Activated naive CD8-positive, alpha-beta T cell treated with anti-CD3 and anti-CD28 coated beads, Interleukin-2, amount 50 U/mL, for 24 hours (primary cell): Measurements from ENCODE around the gene CHTOP.
"Not testable (repeated sequence)": the region's sequence is repeated elsewhere in the genome, so short reads cannot be mapped to it uniquely, and the experiment has no call there.

Experiments used
- ATAC-seq: fragments of 150-1000 bp; cut with Tn5 transposase; one replicate; pipeline ENCODE4 v1.10.0; 2021
- DNase-seq: peaks from one replicate; pipeline ENCODE4 v3.0.0; 2021
- H3K27ac Mint-ChIP-seq: one replicate; pipeline ENCODE4 v1.8.0; 2021; ENCODE audit warnings: mild to moderate bottlenecking, mixed read lengths
- H3K27me3 Mint-ChIP-seq: one replicate; pipeline ENCODE4 v1.8.0; 2021; ENCODE audit warnings: mixed read lengths
- H3K36me3 Mint-ChIP-seq: one replicate; pipeline ENCODE4 v1.8.0; 2021; ENCODE audit warnings: low read depth, mixed read lengths
- H3K4me1 Mint-ChIP-seq: one replicate; pipeline ENCODE4 v1.8.0; 2021; ENCODE audit warnings: mixed read lengths
- H3K4me3 Mint-ChIP-seq: one replicate; pipeline ENCODE4 v1.8.0; 2021; ENCODE audit warnings: mild to moderate bottlenecking, moderate library complexity, mixed read lengths
- H3K9me3 Mint-ChIP-seq: one replicate; pipeline ENCODE4 v1.8.0; 2021; ENCODE audit warnings: mixed read lengths

CHTOP gene

DNA sequence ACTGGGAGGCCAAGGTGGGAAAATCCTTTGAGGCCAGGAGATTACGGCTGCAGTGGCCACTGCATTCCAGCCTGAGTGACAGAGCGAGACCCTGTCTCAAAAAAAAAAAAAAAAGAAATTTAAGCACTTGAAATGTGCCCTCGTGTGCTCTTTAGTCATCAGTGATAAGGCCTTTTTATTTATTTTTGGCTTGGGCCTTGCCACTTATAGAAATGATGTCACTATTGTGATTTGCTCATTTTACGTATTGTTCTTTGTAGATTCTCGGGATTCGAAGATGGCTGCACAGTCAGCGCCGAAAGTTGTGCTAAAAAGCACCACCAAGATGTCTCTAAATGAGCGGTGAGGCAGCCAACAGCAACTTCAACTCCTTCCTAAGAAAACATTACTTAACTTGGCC, 2.4 kb downstream of the CHTOP start:
- H3K27ac Mint-ChIP-seq, result peak overlapping the region; percentile 90
- peaks cover 4% of the 10 kb centered on the region for H3K9me3 Mint-ChIP-seq
- H3K36me3 Mint-ChIP-seq, result peaks cover 47% of the 10 kb centered on the region
- no peak for ATAC-seq
- no peak for DNase-seq
- peaks cover 48% of the 10 kb centered on the region for H3K4me1 Mint-ChIP-seq
- H3K4me3 Mint-ChIP-seq, result peak overlapping the region; percentile 100
- no peaks in the 10 kb centered on the region for H3K27me3 Mint-ChIP-seq

DNA sequence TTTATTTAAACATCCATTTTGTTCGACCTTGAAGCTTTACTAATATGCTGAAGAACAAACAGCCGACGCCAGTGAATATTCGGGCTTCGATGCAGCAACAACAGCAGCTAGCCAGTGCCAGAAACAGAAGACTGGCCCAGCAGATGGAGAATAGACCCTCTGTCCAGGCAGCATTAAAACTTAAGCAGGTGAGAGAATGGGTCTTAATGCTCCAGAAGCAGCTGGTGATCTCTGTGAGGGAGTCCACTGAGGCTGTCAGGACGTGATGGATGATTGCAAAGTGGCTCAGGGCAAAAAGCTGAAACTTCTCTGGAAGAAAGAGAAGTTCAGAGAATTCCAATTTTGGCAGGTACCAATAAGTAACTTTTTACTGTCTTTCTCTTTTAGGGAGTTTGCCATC, 4.4 kb downstream of the CHTOP start:
- peaks cover 1% of the 10 kb centered on the region for H3K9me3 Mint-ChIP-seq
- no peak overlapping the region for H3K27ac Mint-ChIP-seq
- H3K4me1 Mint-ChIP-seq, result peaks cover 43% of the 10 kb centered on the region
- H3K27me3 Mint-ChIP-seq, result no peaks in the 10 kb centered on the region
- ATAC-seq, result no peak
- DNase-seq, result no peak
- peaks cover 64% of the 10 kb centered on the region for H3K36me3 Mint-ChIP-seq
- H3K4me3 Mint-ChIP-seq, result no peak overlapping the region

DNA sequence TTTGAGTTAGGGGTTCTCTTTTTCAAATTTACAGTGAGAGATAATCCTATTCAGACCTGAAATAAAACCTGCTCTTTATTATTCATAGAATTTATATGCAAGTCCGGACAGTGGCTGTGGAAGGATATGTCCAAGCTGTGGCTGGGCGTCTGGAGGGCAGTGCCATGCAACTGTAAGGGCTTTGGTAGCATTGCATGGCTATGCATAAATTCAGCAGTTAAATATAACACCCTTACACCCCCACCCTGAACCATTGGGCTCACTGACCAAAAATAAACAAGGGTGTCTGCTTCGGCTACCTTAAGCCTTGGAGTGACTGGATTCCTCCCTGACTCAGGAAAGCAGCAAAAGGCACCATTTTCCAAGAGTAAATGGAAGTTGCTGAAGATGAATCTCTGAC, 5.4 kb downstream of the CHTOP start:
- H3K4me1 Mint-ChIP-seq, result peaks cover 43% of the 10 kb centered on the region

DNA sequence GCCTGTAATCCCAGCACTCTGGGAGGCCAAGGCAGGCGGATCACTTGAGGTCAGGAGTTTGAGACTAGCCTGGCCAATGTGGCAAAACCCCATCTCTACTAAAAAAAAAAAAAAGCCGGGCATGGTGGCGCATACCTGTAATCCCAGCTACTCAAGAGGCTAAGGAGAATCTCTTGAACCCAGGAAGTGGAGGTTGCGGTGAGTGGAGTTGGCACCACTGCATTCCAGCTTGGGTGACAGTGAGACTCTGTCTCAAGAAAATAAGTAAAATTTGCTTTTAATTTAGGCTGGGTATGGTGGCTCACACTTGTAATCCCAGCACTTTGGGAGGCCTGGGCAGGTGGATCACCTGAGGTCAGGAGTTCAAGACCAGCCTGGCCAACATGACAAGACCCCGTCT, 6.3 kb downstream of the CHTOP start:
- H3K4me3 Mint-ChIP-seq, ATAC-seq, H3K27ac Mint-ChIP-seq, H3K9me3 Mint-ChIP-seq, DNase-seq, H3K27me3 Mint-ChIP-seq: not testable (repeated sequence)
- Mint-ChIP-seq H3K36me3 (peaks cover 77% of the 10 kb centered on the region), H3K4me1 (peaks cover 48% of the 10 kb centered on the region)

More for the DNA sequence above, 5.4 kb downstream of the CHTOP start:
- no peak for DNase-seq
- Mint-ChIP-seq H3K4me3 (no peak overlapping the region), H3K9me3 (no peaks in the 10 kb centered on the region), H3K36me3 (peaks cover 73% of the 10 kb centered on the region), H3K27me3 (no peaks in the 10 kb centered on the region), H3K27ac (no peak overlapping the region)
- ATAC-seq, result no peak

DNA sequence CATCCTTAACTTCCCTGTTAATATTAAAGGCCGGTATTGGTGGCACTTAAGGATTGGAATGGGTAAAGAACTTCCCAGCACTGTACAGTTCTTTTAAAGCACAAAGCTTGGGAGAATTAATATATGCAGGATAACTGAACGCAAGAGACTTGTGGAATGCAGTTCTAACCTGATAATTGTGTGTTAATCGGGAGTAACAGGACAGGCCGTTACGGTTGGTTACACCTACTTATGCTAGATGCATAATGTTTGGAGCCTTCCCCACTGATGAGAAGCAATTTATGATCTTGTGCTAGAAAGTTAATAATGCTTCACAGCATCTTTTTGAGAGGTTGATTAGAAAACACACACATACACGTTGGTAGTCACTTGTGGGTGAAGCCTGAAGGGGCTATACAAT, 7.0 kb downstream of the CHTOP start:
- Mint-ChIP-seq H3K4me1 (peaks cover 45% of the 10 kb centered on the region), H3K36me3 (peaks cover 80% of the 10 kb centered on the region), H3K27ac (no peak overlapping the region), H3K4me3 (no peak overlapping the region), H3K27me3 (no peaks in the 10 kb centered on the region), H3K9me3 (no peaks in the 10 kb centered on the region)
- DNase-seq (no peak), ATAC-seq (no peak)

DNA sequence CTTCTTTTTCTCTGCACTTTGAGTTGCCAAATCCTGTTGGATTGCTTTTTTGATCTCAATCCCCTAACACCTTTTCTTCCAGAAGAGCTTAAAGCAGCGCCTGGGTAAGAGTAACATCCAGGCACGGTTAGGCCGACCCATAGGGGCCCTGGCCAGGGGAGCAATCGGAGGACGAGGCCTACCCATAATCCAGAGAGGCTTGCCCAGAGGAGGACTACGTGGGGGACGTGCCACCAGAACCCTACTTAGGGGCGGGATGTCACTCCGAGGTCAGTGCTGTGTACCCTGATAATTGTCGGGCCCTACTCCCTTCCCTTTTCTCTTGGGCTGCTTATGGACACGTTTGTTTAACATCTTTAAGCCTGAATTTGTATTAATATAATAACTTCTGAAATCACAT, 8.3 kb downstream of the CHTOP start:
- no peaks in the 10 kb centered on the region for H3K27me3 Mint-ChIP-seq
- peak overlapping the region; percentile 7 for H3K27ac Mint-ChIP-seq
- H3K9me3 Mint-ChIP-seq, result no peaks in the 10 kb centered on the region
- H3K4me1 Mint-ChIP-seq, result peaks cover 40% of the 10 kb centered on the region
- ATAC-seq (no peak), DNase-seq (no peak)
- no peak overlapping the region for H3K4me3 Mint-ChIP-seq
- peaks cover 79% of the 10 kb centered on the region for H3K36me3 Mint-ChIP-seq

DNA sequence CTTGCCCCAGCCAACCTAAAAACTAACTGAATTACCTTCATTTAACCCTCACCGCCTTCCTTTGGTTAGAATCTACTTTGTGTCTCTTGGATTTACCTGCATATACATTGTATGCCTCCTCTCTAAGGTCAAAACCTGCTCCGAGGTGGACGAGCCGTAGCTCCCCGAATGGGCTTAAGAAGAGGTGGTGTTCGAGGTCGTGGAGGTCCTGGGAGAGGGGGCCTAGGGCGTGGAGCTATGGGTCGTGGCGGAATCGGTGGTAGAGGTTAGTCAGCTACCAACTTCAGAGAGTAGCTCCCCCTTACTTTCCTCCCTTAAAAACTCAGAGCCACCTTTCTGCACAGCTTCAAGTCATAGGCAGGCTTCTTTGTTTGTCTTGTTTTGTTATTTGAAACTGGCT, 9.2 kb downstream of the CHTOP start:
- Mint-ChIP-seq H3K27ac (peak overlapping the region; percentile 61), H3K9me3 (no peaks in the 10 kb centered on the region), H3K4me3 (no peak overlapping the region), H3K36me3 (peaks cover 78% of the 10 kb centered on the region), H3K4me1 (peaks cover 40% of the 10 kb centered on the region), H3K27me3 (no peaks in the 10 kb centered on the region)
- ATAC-seq (no peak), DNase-seq (no peak)

DNA sequence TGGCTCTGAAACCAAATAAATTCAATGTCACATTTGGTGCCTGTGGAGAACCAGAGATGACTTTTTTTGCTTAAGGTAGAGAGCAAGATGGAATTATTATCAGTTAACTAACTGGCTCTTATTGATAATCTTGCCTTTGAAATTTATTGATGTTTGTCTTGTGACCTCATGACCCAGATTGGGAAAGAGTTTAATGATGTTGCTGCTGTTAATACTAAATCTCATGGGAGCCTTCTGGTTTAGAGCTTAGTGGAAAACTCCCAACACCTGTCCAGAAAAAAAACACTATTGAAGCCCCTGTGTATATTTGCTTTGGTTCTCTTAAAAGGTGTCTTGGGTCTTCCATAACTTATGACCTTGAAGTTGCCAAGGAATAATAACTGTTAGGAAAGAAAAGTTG, 9.9 kb downstream of the CHTOP start:
- Mint-ChIP-seq H3K4me3 (no peak overlapping the region), H3K27ac (peak overlapping the region; percentile 40), H3K9me3 (no peaks in the 10 kb centered on the region), H3K4me1 (peaks cover 47% of the 10 kb centered on the region), H3K27me3 (no peaks in the 10 kb centered on the region), H3K36me3 (peaks cover 74% of the 10 kb centered on the region)
- ATAC-seq (no peak), DNase-seq (no peak)

DNA sequence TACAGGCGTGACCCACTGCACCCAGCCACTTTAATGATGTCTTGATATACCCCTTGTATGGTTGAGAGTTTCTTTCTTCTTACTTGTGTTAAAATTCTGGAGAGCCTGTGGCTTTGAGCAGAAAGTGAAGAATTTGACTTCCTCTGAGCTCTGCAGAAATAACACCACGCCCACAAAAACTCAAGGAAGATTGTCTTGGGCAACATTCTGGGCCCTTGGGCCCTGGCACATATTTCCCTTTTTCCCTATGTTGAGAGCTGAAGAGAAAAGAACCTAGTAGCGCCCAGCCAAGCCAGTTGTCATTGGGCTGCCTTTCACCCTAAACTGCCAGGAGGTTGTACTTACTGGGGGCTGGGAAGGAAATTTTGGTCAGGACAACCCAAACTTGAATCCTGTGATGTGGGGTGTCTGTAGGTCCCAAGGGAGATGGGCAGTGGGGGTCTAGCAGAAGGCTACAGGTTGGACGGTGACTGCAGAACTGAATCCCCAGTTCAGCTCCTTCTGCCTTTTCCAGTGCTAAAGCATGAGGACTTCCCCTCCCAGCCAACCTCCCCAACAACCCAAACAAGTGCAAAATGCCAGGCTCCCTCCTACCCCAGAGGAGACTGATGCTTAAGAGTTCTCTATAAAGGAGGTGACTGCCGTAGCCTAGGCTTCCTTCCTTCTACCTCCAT, 12.9 kb downstream of the CHTOP start:
- Mint-ChIP-seq H3K9me3 (no peaks in the 10 kb centered on the region), H3K4me1 (peaks cover 51% of the 10 kb centered on the region), H3K27ac (peak overlapping the region; percentile 65), H3K27me3 (no peaks in the 10 kb centered on the region), H3K4me3 (no peak overlapping the region), H3K36me3 (peaks cover 55% of the 10 kb centered on the region)
- no peak for DNase-seq
- no peak for ATAC-seq

DNA sequence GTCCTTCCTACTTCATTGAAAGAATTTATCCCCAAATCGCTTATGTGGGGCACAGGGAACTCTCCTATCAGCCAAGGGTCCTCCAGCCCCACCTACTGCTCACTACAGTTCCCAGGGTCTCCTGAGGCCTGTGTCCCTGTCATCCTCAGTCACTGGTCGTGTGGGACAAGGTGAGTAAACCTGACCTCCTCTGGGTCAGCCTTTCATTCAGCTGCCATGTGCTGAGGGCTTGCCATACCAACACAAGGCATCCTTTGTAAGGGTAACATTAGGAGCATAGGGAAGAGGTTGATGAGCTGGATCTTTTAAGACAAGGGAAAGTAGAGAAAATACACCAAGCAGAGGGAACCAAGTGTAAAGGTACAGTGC, 13.5 kb downstream of the CHTOP start:
- H3K27ac Mint-ChIP-seq, result peak overlapping the region; percentile 65

DNA sequence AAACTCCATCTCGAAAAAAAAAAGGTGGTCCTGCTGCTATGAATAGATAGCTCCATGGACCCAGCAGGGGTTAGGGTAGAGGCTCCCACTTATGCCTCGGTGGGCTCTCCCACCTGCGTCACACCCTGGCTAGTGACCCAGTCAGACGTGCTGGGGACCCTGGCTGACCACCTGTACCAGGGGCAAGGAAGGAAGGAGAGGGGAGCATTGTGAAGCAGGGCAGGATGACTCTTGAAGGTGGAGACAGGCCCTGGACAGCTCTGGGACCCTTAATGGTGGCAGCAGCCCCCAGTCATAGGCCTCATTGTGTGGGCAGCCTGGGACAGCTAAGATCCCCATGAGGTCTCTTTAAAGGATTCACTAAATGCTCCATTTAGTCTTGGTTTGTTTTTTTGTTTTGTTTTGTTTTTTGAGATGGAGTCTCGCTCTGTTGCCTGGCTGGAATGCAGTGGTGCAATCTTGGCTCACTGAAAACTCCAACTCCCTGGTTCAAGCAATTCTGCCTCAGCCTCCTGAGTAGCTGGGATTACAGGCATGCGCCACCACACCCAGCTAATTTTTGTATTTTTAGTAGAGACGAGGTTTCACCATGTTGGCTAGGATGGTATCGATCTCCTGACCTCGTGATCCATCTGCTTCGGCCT, 14.3 kb downstream of the CHTOP start:
- Mint-ChIP-seq H3K4me1 (peaks cover 51% of the 10 kb centered on the region), H3K27me3 (no peaks in the 10 kb centered on the region), H3K4me3 (no peak overlapping the region), H3K9me3 (no peaks in the 10 kb centered on the region), H3K36me3 (peaks cover 42% of the 10 kb centered on the region), H3K27ac (no peak overlapping the region)
- no peak for DNase-seq
- ATAC-seq, result no peak

More for the DNA sequence above, 13.5 kb downstream of the CHTOP start:
- H3K27me3 Mint-ChIP-seq, result no peaks in the 10 kb centered on the region
- no peak for ATAC-seq
- H3K36me3 Mint-ChIP-seq, result peaks cover 50% of the 10 kb centered on the region
- H3K4me1 Mint-ChIP-seq, result peaks cover 48% of the 10 kb centered on the region
- H3K9me3 Mint-ChIP-seq, result no peaks in the 10 kb centered on the region
- DNase-seq, result no peak
- no peak overlapping the region for H3K4me3 Mint-ChIP-seq

DNA sequence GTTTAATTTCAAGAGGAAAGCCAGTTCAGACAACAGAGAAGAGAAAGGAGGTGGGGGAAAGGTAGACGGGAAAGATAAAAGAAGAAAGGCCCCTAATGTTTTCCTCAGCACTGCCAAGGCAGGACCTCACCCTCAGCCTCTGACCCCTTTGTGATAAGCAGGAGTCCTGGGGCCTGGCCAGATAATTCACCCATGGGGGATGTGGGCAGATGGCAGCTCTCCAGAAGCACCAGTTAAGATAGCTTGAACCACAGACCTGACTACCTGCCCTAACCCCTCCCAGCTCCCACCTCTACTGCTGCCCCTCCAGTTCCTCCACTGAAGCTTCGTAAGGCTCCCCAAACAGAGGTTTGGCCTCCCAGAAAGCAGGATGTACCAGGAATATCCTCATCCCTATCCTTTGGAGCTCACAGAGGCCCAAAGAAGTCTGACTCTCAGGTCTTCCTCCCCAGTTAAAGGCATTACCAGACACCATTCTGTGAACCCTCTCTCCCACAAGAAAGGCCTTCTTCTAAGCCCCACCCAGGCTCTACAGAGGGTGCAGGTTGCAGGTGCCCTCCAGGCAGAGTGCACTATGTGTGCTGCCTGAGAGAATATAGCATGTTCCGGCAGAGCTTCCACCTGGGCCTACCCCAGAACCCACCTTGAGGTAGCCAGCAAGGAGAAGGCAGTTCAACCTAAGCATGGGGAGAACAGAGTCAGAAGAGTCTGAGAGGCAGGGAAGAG, 15.4 kb downstream of the CHTOP start:
- H3K4me3 Mint-ChIP-seq, result no peak overlapping the region
- ATAC-seq (peak; percentile 22), DNase-seq (no peak)
- peaks cover 31% of the 10 kb centered on the region for H3K36me3 Mint-ChIP-seq
- no peaks in the 10 kb centered on the region for H3K27me3 Mint-ChIP-seq
- peak overlapping the region; percentile 72 for H3K27ac Mint-ChIP-seq
- no peaks in the 10 kb centered on the region for H3K9me3 Mint-ChIP-seq
- H3K4me1 Mint-ChIP-seq, result peaks cover 44% of the 10 kb centered on the region

DNA sequence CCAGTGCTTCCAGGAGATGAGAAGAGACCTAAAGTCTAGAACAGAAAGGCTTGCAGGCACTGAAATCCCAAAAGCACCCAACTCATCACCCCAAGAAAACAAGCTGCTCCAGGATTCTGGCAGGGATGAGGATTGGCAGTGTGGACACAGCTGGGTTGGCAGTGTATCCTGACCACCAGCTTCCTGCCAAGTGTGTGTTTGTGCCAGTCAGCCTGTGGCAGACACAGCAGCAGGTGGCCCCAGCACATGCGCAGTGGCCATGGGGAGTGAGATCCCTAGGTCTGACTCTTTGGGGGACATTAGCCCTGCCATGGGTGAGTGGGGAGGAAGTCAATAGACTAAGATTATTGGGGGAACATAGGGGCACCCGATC, 16.0 kb downstream of the CHTOP start:
- peaks cover 25% of the 10 kb centered on the region for H3K36me3 Mint-ChIP-seq
- H3K9me3 Mint-ChIP-seq, result no peaks in the 10 kb centered on the region
- DNase-seq (no peak), ATAC-seq (peak; percentile 26)
- no peaks in the 10 kb centered on the region for H3K27me3 Mint-ChIP-seq
- peaks cover 39% of the 10 kb centered on the region for H3K4me1 Mint-ChIP-seq
- H3K4me3 Mint-ChIP-seq, result no peak overlapping the region
- peak overlapping the region; percentile 44 for H3K27ac Mint-ChIP-seq

DNA sequence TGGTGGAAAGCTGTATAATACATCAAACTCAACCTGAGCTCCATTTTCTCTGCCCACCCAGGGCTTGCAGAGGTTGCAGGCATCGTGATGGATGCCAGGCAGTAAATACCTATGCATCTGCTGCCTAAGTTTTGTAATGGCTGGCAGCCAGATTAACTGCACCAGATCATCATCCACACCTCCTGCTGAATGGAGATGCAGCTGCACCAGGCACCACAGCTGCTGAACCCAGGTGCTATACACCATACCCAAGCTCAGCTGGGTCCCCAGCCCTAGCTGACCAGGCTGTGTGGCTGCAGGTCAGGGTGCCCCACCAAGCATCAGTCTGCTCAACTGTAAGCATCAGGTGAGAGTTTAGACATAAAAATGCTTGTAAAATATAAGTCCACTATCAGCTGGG, 17.9 kb downstream of the CHTOP start:
- Mint-ChIP-seq H3K4me3 (no peak overlapping the region), H3K36me3 (peaks cover 7% of the 10 kb centered on the region), H3K27ac (no peak overlapping the region), H3K4me1 (peaks cover 33% of the 10 kb centered on the region), H3K9me3 (no peaks in the 10 kb centered on the region), H3K27me3 (no peaks in the 10 kb centered on the region)
- no peak for DNase-seq
- no peak for ATAC-seq

DNA sequence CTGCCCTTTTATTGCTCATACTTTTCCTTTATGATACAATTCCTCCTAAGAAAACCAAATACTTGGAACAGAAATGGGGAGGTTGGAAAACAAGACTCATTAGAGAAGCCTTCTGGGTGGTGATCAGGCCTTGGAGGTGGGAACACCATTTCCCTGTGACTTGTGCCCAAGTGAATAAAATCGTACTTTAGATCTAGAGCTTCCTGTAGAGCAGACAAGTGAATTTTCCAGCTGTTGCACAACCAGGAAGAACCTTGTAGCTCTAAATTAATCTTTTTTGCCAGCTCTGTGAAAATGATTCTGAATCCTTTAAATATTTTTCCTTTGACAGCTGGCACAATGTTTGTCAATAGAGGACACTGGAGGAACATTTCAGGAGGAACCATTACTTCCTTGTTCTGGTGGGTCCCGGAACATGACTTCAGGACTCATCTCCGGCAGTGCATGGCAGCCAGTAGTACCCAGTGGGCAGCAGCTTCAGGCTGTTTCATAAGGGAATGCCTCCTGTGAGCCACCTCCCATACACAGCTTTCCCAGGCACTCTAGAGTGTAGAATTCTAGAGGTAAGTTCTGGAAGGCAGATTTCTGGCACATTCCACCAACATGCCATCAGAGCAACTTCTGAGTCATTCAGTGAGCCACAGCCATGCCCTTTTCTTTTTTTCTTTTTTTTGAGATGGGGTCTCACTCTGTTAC, 19.1 kb downstream of the CHTOP start:
- H3K9me3 Mint-ChIP-seq, result no peaks in the 10 kb centered on the region
- ATAC-seq, result no peak
- no peak overlapping the region for H3K27ac Mint-ChIP-seq
- H3K36me3 Mint-ChIP-seq, result peaks cover under 1% of the 10 kb centered on the region
- H3K4me1 Mint-ChIP-seq, result peaks cover 32% of the 10 kb centered on the region
- H3K4me3 Mint-ChIP-seq, result no peak overlapping the region
- H3K27me3 Mint-ChIP-seq, result no peaks in the 10 kb centered on the region
- DNase-seq, result no peak
